ENCODE data around the gene C9orf50.
"Not testable (repeated sequence)": the region's sequence is repeated elsewhere in the genome, so short reads cannot be mapped to it uniquely, and the experiment has no call there.

Gene C9orf50

DNA sequence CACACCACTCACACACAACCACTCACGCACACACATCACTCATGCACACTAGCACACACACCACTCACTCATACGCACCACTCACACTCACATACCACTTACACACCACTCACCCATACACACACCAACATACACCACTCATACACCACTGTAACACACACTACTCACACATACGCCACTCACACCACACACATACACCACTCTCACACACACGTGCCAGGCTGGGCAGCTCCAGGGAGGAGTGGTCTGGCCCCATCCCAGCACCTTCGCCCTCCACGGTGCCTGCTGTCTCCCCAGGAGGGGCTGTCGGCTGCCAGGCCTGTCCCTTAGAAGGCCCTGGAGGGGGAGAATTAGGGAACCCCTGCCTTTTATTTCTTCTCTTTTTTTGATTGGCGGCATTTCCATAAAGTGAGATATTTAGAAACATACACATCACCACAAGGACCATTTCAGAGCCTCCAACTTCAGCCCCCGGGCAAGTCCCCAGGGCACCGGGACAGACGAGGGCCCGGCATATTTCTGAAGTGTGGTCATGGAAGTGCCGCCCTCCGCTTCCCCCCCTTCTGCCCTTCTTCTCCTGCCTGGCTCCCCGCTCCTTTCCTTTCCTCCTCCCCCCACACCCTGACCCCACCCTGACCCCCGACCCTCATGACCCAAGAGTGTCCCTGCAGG is 27.3 kb upstream of the C9orf50 start:
- no peak for DNase-seq

DNA sequence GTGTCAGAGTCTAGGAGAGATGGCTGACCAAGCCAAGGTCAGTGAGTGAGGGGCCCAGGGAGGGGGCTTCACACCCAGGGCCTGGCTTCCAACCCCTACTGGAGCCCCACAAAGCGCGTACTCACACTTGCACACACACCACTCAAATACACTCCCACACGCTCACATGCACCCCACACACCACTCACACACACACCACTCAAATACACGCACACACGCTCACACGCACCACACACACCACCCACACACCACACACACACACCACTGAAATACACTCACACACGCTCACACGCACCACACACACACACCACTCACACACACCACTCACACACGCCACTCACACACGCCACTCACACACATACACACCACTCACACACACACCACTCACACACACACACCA is 26.7 kb upstream of the C9orf50 start:
- no peak for DNase-seq

DNA sequence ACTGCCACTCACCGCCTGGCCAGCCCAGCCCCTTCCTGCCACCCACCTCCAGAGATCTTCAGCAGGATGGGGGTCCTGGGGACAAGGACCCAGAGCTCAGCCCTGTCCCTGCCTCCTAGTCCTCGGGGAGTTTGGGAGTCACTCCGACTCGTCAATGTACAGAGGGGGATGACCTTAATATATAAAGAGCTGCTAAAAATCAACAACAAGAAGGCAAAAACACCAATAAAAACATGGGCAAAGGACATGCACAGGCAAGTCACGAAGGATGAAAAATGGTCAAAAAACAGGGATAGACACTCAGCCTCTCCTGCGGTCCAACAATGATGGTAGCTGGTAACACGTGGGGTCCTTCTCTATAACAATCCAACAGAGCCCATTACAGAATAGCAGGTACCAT is 25.8 kb upstream of the C9orf50 start:
- no peak for DNase-seq

DNA sequence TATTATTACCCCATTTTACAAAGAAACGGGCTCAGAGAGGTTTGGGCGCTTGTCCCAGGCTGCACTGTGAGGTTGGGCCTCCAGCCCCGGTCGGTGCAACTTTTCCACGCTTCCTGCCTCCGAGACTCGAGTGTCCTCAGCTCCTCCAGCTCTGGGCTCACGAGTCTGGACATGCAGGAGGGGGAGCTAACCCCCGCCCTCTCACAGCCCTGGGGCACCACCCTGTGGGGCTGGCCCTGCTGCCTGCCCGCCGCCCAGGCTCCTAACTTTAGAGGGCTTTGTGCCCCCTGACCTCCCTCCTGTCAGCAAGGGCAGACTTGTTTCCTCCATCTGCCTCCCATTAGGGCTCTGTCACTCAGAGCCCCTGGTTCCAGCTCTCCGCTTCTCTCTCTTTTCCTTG is 25.4 kb upstream of the C9orf50 start:
- DNase-seq = no peak

DNA sequence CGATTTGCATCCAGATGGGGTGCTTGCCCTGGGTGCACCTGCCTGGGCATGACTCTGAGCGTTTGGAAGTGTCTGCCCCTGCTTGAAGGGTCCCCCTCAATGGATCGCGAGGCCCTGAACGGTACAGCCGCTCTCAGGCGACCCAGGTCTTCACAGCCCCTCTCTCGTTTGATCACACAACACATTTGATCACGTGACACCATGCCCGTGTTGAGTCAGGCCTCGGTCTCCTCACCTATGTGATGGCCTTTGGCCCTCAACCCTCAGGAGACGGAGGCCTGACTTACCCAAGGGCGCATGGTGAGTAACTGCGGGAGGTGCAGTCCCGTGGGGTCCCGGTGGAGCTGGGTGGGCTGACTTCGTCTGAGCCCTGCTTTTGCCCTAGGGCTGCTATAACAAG is 24.0 kb upstream of the C9orf50 start:
- DNase-seq = no peak

DNA sequence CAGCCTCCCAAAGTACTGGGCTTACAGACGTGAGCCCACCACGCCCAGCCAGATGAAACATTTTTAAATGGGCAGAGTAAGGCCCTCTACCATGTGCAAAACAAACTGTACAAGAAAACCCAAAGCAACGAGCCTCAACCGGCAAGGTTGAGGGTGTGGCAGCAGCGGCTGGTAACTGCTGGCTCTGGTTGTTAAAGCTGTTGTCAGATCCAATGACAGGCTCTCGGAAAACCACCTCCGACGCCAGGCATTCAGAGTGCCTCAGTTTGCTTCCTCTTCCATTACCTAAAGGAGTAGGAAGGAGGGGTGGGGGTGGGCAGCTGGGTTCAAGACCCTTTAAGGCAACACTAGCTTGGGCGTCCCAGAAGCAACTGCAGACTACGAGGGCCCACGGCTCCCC is 23.5 kb upstream of the C9orf50 start:
- no peak for DNase-seq

DNA sequence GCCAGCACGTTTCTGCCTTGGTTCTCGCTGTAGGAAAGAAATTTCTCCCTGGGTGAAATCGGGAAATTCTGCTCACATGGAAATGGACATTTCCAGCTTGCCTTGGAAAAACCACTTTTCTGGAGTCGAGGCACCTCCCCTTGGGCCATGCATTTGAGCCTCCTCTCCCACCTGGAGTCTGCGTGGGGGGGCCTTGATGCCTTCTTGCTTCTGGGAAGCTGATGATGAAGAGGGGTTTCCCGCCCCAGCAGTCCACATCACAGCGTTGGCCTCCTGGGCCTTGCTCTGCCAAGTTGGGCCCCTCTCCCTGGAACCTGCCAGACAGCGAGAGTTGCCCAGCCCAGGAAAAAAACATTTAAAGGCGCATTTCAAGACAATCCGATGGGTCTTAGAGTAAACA is 22.8 kb upstream of the C9orf50 start:
- no peak for DNase-seq

DNA sequence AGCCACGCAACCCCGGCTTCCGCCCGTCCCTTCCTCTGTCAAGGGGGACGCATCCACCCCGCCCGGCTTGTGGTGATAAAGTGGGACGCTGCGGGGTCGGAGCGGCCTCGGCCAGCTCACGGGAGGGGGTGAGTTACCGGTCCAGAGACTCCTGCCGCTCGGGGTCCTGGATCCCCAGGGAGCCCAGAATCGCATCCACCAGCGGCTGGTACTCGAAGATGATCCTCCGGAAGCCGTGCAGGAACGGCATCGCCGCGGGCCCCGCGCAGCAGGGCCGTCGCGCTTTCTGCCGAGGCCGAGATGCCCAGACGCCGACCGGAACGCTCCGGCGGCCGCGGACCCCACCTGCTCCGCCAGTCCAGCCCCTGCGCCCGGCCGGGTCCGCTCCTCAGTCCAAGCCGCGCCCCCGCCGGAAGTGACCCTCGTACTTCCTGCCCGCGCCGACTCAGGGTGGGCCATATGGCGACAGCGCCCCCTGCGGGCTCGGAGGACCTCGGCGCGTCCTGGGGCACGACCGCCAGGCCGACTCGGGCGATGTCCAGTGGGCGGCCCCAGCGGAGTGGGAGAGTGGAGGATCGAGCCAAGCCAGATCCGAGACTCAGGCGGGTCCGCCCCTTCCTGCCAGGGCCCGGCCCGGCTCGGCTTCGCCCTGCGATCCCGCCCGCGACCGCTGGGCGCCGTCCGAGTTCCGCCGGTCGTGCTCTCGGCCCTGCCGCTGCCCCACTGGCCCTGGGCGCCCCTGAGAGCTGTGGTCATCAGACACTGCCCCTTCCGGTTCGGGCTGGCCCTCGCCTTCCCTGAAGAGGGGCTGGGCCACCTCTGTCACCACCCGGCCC is 21.1 kb upstream of the C9orf50 start, which contains the start of gene ASB6:
TSS of gene ASB6 (minus strand) at position 402 of the 836 bp plus-strand sequence. CDS start at position 250, 152 bp downstream.
- peak; percentile 87 for DNase-seq

DNA sequence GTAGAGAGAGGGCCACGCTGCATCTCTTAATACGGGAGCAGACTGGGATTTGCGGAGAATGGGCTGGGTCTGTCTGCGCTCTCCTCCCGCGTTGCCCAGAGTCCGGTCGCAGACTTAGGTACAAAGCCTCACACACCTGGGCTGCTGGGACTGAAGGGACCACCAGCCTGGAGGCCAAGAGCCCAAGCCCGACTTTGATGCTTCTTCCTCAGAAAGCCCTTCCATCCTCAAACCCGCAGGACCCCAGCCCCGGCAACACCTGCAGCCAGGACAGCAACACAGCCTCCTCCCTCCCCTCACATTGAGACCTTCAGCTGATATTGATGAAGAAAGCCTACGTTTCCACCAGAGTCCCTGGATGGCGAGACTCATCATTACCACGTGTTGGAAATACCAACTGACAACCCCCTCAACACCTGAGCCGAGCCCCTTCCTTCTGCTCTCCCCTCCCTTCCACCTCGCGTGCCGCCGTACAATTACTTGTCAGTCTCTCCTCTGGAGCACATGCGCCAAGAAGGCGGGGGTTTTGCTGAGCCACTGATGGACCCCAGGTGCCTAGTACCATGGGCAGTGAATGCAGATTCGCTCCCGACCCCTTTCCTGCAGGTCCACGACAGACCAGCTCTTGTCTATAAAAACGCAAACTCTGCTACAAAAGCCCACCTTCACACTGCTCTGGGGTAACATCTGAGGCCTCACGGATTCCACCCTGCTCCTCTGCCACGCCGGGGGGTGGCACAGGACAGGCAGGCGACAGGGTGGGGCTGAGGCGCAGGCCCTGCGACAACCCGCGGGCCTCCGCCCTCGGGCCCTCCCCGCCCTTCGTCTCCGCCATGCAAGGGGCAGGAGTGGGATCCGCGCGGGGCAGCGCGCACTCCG is 20.2 kb upstream of the C9orf50 start:
- no peak for DNase-seq

DNA sequence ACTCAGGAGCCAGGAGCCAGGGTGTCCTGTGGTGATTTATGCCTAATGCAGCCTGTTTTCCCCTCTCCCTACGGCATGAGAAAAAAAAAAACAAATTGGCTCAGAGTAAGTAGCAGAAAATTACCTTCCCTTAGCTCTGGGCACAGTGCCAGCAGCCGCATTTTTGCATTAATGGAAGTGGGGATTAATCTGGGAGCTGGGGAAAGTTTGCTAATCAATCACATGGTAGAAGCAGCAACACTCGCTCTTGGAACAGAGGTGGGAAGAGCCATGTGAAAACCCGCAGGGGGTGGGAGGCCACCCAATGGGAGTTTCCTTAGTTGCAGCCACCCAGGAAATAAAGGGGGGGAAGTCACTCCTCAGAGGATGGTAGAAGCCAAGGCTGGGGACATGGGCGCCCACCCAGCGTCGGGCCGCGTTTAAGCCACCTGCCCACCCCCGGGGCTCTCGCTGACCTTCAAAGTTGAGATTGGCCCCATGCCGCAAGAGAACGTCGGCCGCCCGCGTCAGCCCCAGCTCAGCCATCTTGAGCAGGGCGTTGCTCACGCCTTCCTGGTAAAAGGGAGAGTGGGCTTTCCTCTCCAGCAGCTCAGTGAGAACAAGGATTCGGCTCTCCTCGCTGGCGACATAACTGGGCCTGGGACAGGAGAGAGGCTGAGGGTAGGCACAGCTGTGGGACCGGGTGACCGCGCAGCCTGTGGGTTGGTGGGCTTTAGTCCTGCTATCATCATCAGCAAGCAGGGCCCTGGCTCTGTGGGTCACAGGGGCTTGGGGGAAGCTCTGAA is 19.4 kb upstream of the C9orf50 start:
- peak; percentile 69 for DNase-seq

DNA sequence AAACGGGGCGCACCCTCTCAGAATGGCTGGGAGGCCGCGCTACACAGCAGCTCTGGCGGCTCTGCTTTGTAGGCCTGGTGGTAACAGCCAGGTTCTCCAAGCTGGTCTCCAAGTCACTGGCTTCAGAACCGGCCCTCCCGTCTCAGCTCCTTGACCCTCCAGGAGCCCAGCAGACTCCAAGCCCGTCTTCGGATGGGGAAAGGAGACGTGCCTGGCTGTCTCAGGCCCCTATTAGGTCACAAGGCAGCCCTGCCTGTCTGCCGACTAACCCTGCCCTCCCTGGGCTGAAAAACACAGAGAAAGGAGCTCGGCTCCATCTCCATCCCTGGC is 18.8 kb upstream of the C9orf50 start:
- DNase-seq = no peak

DNA sequence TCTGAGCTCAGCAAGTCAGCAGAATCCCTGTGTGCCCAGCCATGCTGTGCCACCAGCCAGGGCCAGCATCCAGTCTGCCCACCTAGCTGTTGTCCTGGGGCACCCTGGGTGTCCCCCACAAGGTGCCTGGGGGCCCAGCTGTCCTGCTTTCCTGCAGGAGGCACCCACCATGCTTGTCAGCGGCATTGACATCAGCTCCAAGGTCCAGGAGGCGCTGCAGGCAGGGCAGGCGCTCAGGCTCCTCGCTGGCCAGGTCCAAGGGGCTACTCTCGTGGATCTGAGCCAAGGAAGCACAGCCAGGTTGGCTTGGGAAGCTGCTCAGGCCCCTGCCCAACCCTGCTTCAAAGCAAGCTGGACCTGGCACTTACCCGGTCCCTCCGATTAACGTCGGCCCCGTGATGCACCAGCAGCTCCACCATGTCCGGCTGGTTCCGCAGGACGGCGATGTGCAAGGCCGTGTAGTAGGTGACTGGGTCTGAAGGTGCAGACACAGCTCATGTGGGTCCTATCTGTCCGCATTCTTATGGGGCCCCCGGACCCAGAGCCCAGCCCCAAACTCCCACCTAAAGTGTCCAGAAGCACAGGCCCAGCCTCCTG is 18.2 kb upstream of the C9orf50 start:
- DNase-seq = no peak

DNA sequence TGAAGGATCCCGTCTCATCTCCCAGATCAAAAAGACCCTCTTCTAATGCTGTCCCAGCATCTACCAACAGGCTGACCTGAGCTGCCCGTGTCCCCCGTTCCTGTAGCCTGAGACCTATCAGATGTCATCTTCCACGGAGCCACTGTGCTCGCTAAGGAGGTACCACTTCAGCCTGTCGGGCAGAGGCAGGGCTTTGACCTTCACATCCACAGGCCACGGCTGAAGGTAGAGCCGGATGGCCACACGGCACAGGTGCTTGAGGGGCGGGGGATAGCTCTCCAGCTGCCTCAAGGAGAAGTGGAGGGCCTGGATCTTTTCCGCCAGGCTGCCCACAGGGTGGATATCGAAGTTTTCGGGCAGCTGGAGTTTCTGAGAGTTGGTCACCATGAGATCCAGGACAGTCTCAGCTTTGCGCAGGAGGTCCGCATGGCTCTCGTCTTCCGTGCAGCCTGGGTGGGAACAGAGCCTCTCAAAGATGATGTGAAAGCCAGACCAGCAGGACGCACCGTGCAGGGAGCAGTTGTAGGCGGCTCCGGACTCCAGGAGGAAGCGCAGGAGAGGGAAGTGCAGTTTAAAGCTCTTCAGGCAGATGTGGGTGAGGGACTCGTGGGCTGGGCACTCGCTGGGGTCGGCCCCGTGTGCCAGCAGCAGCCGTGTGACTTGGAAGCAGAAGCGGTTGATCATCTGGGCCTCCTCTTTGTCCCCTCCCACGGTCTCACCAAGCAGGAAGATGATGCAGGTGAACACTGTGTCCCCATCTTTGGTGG is 17.0 kb upstream of the C9orf50 start:
- DNase-seq = no peak

DNA sequence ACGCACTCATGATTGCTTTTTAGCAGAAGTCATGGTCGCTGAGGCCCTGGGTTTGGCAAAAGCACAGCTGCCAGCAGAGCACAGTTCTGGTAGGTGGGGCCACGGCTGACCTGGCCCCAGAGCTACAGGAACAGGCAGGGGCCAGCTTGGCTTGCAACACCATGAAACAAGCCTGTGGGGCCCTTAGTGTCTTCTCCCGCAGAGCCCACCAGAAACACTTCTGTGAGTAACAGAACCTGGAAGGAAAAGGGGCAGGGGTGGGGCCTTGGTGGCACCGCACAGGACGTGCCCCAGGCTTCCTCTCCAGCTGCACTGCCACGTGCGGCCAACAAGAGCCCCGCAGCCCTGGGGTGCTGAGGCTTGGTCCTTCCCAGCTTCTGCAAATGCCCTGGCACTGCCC is 16.2 kb upstream of the C9orf50 start:
- no peak for DNase-seq

DNA sequence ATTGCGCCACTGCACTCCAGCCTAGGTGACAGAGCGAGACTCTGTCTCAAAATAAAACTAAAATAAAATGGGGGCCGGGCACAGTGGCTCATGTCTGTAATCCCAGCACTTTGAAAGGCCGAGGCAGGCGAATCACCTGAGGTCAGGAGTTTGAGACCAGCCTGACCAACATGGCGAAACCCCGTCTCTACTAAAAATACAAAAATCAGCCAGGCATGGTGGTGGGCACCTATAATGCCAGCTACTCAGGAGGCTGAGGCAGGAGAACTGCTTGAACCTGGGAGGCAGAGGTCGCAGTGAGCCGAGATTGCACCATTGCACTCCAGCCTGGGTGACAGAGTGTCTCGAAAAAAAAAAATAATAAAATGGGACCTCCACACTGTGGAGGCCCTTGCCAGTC is 15.4 kb upstream of the C9orf50 start:
- DNase-seq = not testable (repeated sequence)

DNA sequence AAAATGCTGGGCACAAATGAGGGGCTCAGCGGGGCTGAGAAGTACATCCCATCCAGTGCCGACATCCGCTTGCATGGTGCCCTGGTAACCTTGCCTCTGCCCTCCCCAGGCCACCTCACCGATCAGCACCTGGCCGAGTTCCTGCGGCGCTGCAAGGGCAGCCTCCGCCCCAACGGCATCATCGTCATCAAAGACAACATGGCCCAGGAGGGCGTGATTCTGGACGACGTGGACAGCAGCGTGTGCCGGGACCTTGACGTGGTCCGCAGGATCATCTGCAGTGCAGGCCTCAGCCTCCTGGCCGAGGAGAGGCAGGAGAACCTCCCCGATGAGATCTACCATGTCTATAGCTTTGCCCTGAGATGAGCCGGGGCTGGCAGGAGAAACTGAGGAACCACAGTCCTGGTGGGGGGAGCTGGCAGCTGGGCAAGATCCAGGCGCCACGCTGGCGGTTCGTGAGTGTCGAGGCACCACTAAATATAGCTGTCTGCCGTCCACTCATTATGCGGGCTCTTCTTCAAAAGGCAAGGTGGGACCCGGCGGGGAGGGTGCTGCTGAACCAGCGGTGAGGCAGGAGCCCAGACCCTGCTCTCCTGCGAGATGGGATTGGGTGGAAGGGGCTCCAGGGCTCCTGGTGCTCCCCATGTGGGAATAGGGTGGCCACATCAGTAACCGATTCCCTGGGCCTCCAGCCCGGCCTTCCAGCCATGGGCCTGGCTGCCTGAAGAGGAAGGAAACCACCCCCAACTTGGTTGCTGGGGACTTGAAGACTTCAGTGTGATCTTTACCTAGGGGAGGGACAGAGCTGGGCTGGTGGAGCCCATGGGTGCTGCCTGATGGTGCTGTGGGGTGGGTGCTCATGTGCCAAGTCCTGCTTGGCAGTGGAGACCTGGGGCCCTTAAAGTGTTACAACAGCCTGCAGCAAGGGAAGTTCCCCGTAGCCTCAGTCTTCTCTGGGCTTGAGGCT is 14.5 kb upstream of the C9orf50 start:
- DNase-seq = no peak

DNA sequence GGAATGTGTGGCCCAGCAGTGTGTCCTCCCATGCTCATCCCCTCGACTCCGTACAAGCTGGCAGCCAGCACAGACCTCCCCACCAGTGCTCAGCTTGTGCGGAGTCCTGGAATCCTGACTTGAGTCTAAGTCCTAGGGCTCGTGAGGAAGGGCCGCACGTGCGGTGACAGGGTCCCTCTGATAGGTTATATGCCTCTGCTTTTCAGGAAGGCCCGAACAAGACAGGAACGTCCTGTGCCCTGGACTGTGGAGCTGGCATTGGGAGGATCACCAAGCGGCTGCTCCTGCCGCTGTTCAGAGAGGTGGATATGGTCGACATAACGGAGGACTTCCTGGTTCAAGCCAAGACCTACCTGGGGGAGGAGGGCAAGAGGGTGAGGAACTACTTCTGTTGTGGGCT is 12.9 kb upstream of the C9orf50 start:
- no peak for DNase-seq

DNA sequence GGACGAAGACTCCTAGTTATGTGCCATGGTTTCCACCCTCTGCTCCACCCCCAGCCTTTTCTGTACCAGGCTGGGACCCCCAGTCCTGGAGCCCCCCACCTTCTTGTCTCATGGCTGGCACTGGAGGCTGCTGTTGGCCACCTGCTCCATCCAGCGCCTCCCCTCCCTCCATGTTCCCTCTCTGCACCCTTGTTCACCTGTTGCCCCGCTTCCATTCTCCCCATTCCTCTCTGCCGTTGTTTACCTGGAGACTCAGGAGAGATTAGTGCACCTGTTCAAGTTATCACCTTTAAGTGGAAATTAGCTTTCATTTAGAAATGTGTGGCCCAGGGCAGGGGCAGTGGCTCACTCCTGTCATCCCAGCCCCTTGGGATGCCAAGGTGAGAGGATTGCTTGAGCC is 12.3 kb upstream of the C9orf50 start:
- DNase-seq = no peak

DNA sequence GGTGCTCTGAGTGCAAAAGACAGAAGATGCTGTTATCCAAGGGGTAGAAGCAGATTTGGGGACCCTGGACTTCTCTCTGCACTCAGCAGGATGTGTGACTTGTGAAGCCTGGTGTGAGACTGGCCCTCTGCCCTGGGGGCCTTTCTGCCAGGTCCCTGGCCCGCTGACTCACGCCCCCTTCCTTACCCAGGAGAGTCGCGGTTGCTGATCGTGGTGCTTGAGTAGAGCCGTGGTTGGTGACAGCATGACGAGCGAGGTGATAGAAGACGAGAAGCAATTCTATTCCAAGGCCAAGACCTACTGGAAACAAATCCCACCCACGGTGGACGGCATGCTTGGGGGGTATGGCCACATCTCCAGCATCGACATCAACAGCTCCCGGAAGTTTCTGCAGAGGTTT is 11.6 kb upstream of the C9orf50 start:
- DNase-seq = no peak

DNA sequence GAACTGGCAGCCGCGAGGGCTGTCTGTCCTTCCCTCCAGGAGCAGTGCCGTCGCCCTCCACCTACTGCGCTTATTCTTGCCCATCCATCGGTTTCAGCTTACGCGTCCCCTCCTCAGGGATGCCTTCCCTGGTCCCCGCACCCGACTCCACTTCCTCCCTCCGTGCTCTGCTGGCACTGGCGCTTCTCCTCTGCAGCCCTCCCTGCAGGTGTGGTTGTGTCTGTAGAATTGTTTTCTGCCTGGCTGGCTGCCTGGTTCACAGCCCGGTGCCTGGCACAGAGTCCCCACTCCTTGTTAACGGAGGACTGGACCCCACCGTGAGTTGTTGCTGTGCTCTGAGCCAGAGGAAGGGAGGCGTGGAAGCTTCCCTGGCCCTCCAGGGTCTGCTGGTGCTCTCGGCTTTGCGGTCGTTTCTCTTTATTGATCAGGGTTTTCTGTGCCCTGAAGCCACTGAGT is 10.8 kb upstream of the C9orf50 start:
- no peak for DNase-seq

Data from NCI-H2171 (cell line).